ENCODE measurements around the gene CCDC186.

The CCDC186 gene

GRCh38 chr10:114075093-114075492, 98.9 kb downstream of the CCDC186 start:
- DNase-seq (ENCODE audit: insufficient read length, low spot score) (no peak), FAIRE-seq (no peak)
- no peak for TF ChIP-seq CTCF (IDR thresholded peaks at IDR 0.05; ENCODE audit: insufficient read depth, missing control alignments)

- DNase-seq (ENCODE audit: insufficient read length, low spot score) (no peak), FAIRE-seq (no peak)
- TF ChIP-seq CTCF (IDR thresholded peaks at IDR 0.05; ENCODE audit: insufficient read depth, missing control alignments): no peak
Measured at GRCh38 chr10:114073395-114074186, 100.4 kb downstream of the CCDC186 start.

GRCh38 chr10:114071178-114071577, 102.8 kb downstream of the CCDC186 start:
- no peak for TF ChIP-seq CTCF (IDR thresholded peaks at IDR 0.05; ENCODE audit: insufficient read depth, missing control alignments)
- no peak for DNase-seq (ENCODE audit: insufficient read length, low spot score)
- FAIRE-seq: no peak

All from D721Med (cell line).